ENCODE results near the gene MYO3B.

GRCh38 chr2:170573671-170574070 is 395.7 kb downstream of the MYO3B start:
- no peak for TF ChIP-seq POLR2AphosphoS5 (IDR thresholded peaks at IDR 0.05; ENCODE audit: low read depth, low read length)
- TF ChIP-seq, protein P1, sequence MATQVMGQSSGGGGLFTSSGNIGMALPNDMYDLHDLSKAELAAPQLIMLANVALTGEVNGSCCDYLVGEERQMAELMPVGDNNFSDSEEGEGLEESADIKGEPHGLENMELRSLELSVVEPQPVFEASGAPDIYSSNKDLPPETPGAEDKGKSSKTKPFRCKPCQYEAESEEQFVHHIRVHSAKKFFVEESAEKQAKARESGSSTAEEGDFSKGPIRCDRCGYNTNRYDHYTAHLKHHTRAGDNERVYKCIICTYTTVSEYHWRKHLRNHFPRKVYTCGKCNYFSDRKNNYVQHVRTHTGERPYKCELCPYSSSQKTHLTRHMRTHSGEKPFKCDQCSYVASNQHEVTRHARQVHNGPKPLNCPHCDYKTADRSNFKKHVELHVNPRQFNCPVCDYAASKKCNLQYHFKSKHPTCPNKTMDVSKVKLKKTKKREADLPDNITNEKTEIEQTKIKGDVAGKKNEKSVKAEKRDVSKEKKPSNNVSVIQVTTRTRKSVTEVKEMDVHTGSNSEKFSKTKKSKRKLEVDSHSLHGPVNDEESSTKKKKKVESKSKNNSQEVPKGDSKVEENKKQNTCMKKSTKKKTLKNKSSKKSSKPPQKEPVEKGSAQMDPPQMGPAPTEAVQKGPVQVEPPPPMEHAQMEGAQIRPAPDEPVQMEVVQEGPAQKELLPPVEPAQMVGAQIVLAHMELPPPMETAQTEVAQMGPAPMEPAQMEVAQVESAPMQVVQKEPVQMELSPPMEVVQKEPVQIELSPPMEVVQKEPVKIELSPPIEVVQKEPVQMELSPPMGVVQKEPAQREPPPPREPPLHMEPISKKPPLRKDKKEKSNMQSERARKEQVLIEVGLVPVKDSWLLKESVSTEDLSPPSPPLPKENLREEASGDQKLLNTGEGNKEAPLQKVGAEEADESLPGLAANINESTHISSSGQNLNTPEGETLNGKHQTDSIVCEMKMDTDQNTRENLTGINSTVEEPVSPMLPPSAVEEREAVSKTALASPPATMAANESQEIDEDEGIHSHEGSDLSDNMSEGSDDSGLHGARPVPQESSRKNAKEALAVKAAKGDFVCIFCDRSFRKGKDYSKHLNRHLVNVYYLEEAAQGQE (IDR thresholded peaks at IDR 0.05; ENCODE audit: insufficient read depth in 1 of 2, low read depth in 2 of 2, low read length in 2 of 2), result no peak
- TF ChIP-seq TAF1 (IDR thresholded peaks at IDR 0.05; ENCODE audit: borderline replicate concordance, insufficient read depth, low read length), result no peak
- no peak for TF ChIP-seq FOXP2 (optimal IDR thresholded peaks at IDR 0.05; ENCODE audit: borderline replicate concordance, extremely low read depth, extremely low read length, insufficient read depth)
